NCI-H82 treated with DMSO at 0.1 percent for 48 hours (cell line): Measurements from ENCODE around the gene DMC1.
"Not testable (repeated sequence)": the region's sequence is repeated elsewhere in the genome, so short reads cannot be mapped to it uniquely, and the experiment has no call there.

Source experiments
- DNase-seq: peaks from one replicate; lab custom pipeline; 2025; ENCODE audit not compliant: unreplicated experiment; lab: John Stamatoyannopoulos, UW

Gene DMC1

GRCh38 chr22:38569972-38570778 lies at the start of gene DMC1:
DMC1 (minus strand) TSS chr22:38570183; CDS start chr22:38568256, 1,927 bp downstream.
- DNase-seq = peak; percentile 77

GRCh38 chr22:38618682-38619081 lies 48.7 kb upstream of the DMC1 start:
- no peak for DNase-seq

GRCh38 chr22:38618258-38618657 lies 48.3 kb upstream of the DMC1 start:
- DNase-seq = no peak

- DNase-seq = not testable (repeated sequence)
These were observed 45.1 kb upstream of the DMC1 start for GRCh38 chr22:38615064-38615405.

GRCh38 chr22:38614332-38615063 lies 44.5 kb upstream of the DMC1 start:
- no peak for DNase-seq

- no peak for DNase-seq
These were observed 43.6 kb upstream of the DMC1 start for GRCh38 chr22:38613588-38613987.

GRCh38 chr22:38612217-38613006 lies 42.4 kb upstream of the DMC1 start:
- no peak for DNase-seq

- DNase-seq = no peak
These were observed 41.6 kb upstream of the DMC1 start for GRCh38 chr22:38611559-38611958.

GRCh38 chr22:38610234-38610633 lies 40.3 kb upstream of the DMC1 start:
- no peak for DNase-seq

GRCh38 chr22:38608992-38609750 lies 39.2 kb upstream of the DMC1 start:
- DNase-seq = no peak

- DNase-seq = no peak
These were observed 37.7 kb upstream of the DMC1 start for GRCh38 chr22:38607680-38608079.

- peak; percentile 58 for DNase-seq
These were observed 32.2 kb upstream of the DMC1 start for GRCh38 chr22:38602166-38602565.

GRCh38 chr22:38601221-38601764 lies 31.3 kb upstream of the DMC1 start:
- no peak for DNase-seq

GRCh38 chr22:38599466-38599865 lies 29.5 kb upstream of the DMC1 start:
- no peak for DNase-seq

GRCh38 chr22:38582923-38583322 lies 12.9 kb upstream of the DMC1 start:
- DNase-seq = not testable (repeated sequence)

- DNase-seq = no peak
These were observed 8.5 kb upstream of the DMC1 start for GRCh38 chr22:38578505-38578904.

GRCh38 chr22:38572065-38572464 lies 2.1 kb upstream of the DMC1 start:
- no peak for DNase-seq

- no peak for DNase-seq
These were observed 889 bp upstream of the DMC1 start for GRCh38 chr22:38570779-38571364.

- no peak for DNase-seq
These were observed 607 bp downstream of the DMC1 start for GRCh38 chr22:38569181-38569971.
